Posterior vena cava (tissue), 2 donors: Measurements from ENCODE around the gene CCDC30. TPM values are rescaled to one million over a fixed set of nuclear protein-coding genes. Genes with fewer than 3 reads are reported as not detected.
"Not testable (repeated sequence)": the region's sequence is repeated elsewhere in the genome, so short reads cannot be mapped to it uniquely, and the experiment has no call there.

ENCODE experiments used
- DNase-seq: peaks from one replicate; pipeline ENCODE4 v3.0.0-alpha.2; 2020; ENCODE audit warnings: low spot score
- intact Hi-C, 2 donors: fragments of 100-400 bp; cut with DNase I; formaldehyde crosslinking; loops; one replicate each; pipeline versions ENCODE4 v1.14.1 to v1.14.2; 2022 to 2023
- total RNA-seq, 2 donors: library from RNA; stranded (reverse); fragmentation: NEBNext Ultra II Directional; extraction: Animal tissue kit (Norgen Biotek cat#: 25700); gene quantifications; one replicate each; pipeline ENCODE4 v1.2.1, GENCODE V29; 2021
- donor health status: DM: yes; HTN: yes; CAD: no.
- donor health status: DM: yes; HTN: yes; CAD: no.

The CCDC30 gene
- total RNA-seq, 2 donors from 2014 or later, result 4.3 to 4.6 TPM

GRCh38 chr1:42442662-42443061 is 20.4 kb upstream of the CCDC30 start:
- intact Hi-C loops, result no loop called here
- DNase-seq, result no peak

- no peak for DNase-seq
- intact Hi-C loops, result no loop called here
Observed at GRCh38 chr1:42449256-42449655, 13.8 kb upstream of the CCDC30 start.

GRCh38 chr1:42450061-42450460 is 13.0 kb upstream of the CCDC30 start:
- intact Hi-C loops, result no loop called here
- DNase-seq, result no peak

- intact Hi-C loops, result no loop called here
- no peak for DNase-seq
Observed at GRCh38 chr1:42453386-42453785, 9.7 kb upstream of the CCDC30 start.

GRCh38 chr1:42454403-42454802 is 8.7 kb upstream of the CCDC30 start:
- intact Hi-C loops, result no loop called here
- DNase-seq, result no peak

GRCh38 chr1:42456010-42456753 is 6.9 kb upstream of the CCDC30 start, which contains the start of the genes PPCS and ZMYND12:
Gene PPCS, plus strand, starts transcription at chr1:42456543. Its CDS starts 23 bp downstream, at chr1:42456566.
Gene ZMYND12, minus strand, starts transcription at chr1:42456022. Its CDS starts 25 bp downstream, at chr1:42455997.
- intact Hi-C loops, result no loop called here
- DNase-seq, result peak; percentile 96

GRCh38 chr1:42456754-42457089 is 6.4 kb upstream of the CCDC30 start:
- intact Hi-C loops, result no loop called here
- peak; percentile 85 for DNase-seq

- intact Hi-C loops, result no loop called here
- DNase-seq, result no peak
Observed at GRCh38 chr1:42461196-42461595, 1.9 kb upstream of the CCDC30 start.

GRCh38 chr1:42463921-42464320 is 835 bp downstream of the CCDC30 start:
- intact Hi-C loops, result no loop called here
- DNase-seq, result no peak

GRCh38 chr1:42466030-42466429 is 2.9 kb downstream of the CCDC30 start:
- intact Hi-C loops, result no loop called here
- no peak for DNase-seq

- no peak for DNase-seq
- intact Hi-C loops, result no loop called here
Observed at GRCh38 chr1:42469727-42470126, 6.6 kb downstream of the CCDC30 start.

GRCh38 chr1:42476605-42477004 is 13.5 kb downstream of the CCDC30 start:
- intact Hi-C loops, result no loop called here
- no peak for DNase-seq

- intact Hi-C loops, DNase-seq: not testable (repeated sequence)
Observed at GRCh38 chr1:42477354-42477753, 14.3 kb downstream of the CCDC30 start.

- intact Hi-C loops, result no loop called here
- no peak for DNase-seq
Observed at GRCh38 chr1:42477775-42478174, 14.7 kb downstream of the CCDC30 start.

GRCh38 chr1:42479621-42480020 is 16.5 kb downstream of the CCDC30 start:
- no peak for DNase-seq
- intact Hi-C loops, result no loop called here

- no peak for DNase-seq
- intact Hi-C loops, result no loop called here
Observed at GRCh38 chr1:42480921-42481320, 17.8 kb downstream of the CCDC30 start.

- DNase-seq, result no peak
- intact Hi-C loops, result no loop called here
Observed at GRCh38 chr1:42482635-42483153, 19.6 kb downstream of the CCDC30 start.

GRCh38 chr1:42484382-42484781 is 21.3 kb downstream of the CCDC30 start:
- DNase-seq, result no peak
- intact Hi-C loops, result no loop called here

GRCh38 chr1:42490237-42490636 is 27.2 kb downstream of the CCDC30 start:
- no peak for DNase-seq
- intact Hi-C loops, result no loop called here

GRCh38 chr1:42502031-42502430 is 38.9 kb downstream of the CCDC30 start:
- DNase-seq, intact Hi-C loops: not testable (repeated sequence)

- DNase-seq, result no peak
- intact Hi-C loops, result no loop called here
Observed at GRCh38 chr1:42504535-42505128, 41.5 kb downstream of the CCDC30 start.
